GM12878 (cell line): ENCODE results near the gene RBBP5. TPM values are rescaled to one million over a fixed set of nuclear protein-coding genes. Genes with fewer than 3 reads are reported as not detected.

Experiments
- CEBPB ChIP-seq, 2 experiments: fragments of 150-350 bp in 1 of 2; IDR thresholded peaks; 2 replicates each; pipeline ENCODE4 v1.6.1; 2012 to 2014; ENCODE audit warnings: low read depth in 2 of 2, low read length in 2 of 2, borderline replicate concordance in 1 of 2, inconsistent platforms in 1 of 2
- CHD1 ChIP-seq: IDR thresholded peaks from 2 replicates; pipeline ENCODE4 v1.6.1; 2012; ENCODE audit warnings: low read depth, low read length, improper control_type of control experiment
- CREM ChIP-seq: IDR thresholded peaks from 2 replicates; pipeline ENCODE4 v1.6.1; 2014; ENCODE audit warnings: antibody characterized with exemption, low read depth
- DPF2 ChIP-seq: fragments of 450-650 bp; IDR thresholded peaks from 2 replicates; pipeline ENCODE4 v1.6.1; 2017; ENCODE audit warnings: mild to moderate bottlenecking
- EP300 ChIP-seq, 2 experiments: fragments of 150-350 bp in 1 of 2; IDR thresholded peaks; 2 replicates each; pipeline ENCODE4 v1.6.1; 2011 to 2012; ENCODE audit warnings: low read depth in 2 of 2, low read length in 2 of 2, borderline replicate concordance in 1 of 2, improper control_type of control experiment in 1 of 2, inconsistent platforms in 1 of 2; ENCODE audit not compliant: control insufficient read depth in 1 of 2
- EZH2 ChIP-seq: IDR thresholded peaks from 2 replicates; pipeline ENCODE4 v1.6.1; 2012; ENCODE audit warnings: low read depth, mild to moderate bottlenecking, control low read depth, inconsistent platforms, low read length, borderline replicate concordance; ENCODE audit not compliant: control insufficient read depth
- IRF5 ChIP-seq: fragments of 450-650 bp; IDR thresholded peaks from 2 replicates; pipeline ENCODE4 v1.6.1; 2017; ENCODE audit warnings: borderline replicate concordance
- MTA3 ChIP-seq: IDR thresholded peaks from 2 replicates; pipeline ENCODE4 v1.6.1; 2012; ENCODE audit warnings: low read length, inconsistent platforms, borderline replicate concordance
- NR2C1 ChIP-seq: fragments of 450-650 bp; IDR thresholded peaks from 2 replicates; pipeline ENCODE4 v1.6.1; 2017; ENCODE audit warnings: antibody characterized with exemption, mild to moderate bottlenecking, moderate library complexity
- RELA ChIP-seq: fragments of 450-650 bp; IDR thresholded peaks from 2 replicates; pipeline ENCODE4 v1.8.0; 2014; ENCODE audit warnings: borderline replicate concordance; ENCODE audit not compliant: partially characterized antibody
- SPI1 ChIP-seq: IDR thresholded peaks from 2 replicates; pipeline ENCODE4 v1.6.1; 2011; ENCODE audit warnings: low read depth, mild to moderate bottlenecking, low read length, moderate library complexity, borderline replicate concordance; ENCODE audit not compliant: insufficient read depth
- SREBF1 ChIP-seq: IDR thresholded peaks from 2 replicates; pipeline ENCODE4 v1.6.1; 2012; ENCODE audit warnings: mild to moderate bottlenecking, low read length
- SUPT20H ChIP-seq: IDR thresholded peaks from 2 replicates; pipeline ENCODE4 v1.6.1; 2011; ENCODE audit warnings: low read depth, mild to moderate bottlenecking, low read length, moderate library complexity, borderline replicate concordance; ENCODE audit not compliant: control insufficient read depth
- TBL1XR1 ChIP-seq: IDR thresholded peaks from 2 replicates; pipeline ENCODE4 v1.6.1; 2012; ENCODE audit warnings: low read depth, low read length, improper control_type of control experiment
- ZNF24 ChIP-seq: fragments of 450-650 bp; IDR thresholded peaks from 2 replicates; pipeline ENCODE4 v1.6.1; 2017; ENCODE audit warnings: antibody characterized with exemption, mild to moderate bottlenecking
- polyA plus RNA-seq, 11 experiments: library from polyadenylated mRNA; depleted of rRNA in 4 of 11; unstranded in 6 of 11; stranded (reverse) in 5 of 11; fragments of >200 nt; fragmentation: Nextera tagmentation in 4 of 11; fragmentation: Illumina TruSeq in 1 of 11; extraction: Ambion mirVana in 4 of 11; extraction: Trizol in 1 of 11; gene quantifications; 1 replicate in 1 of 11; 2 replicates in 10 of 11; pipeline versions ENCODE4 v1.2.1 to v1.2.3, GENCODE V29; 2011 to 2016; ENCODE audit warnings: inconsistent platforms in 2 of 11, missing spikeins in 2 of 11, low read depth in 1 of 11
- total RNA-seq, 4 experiments: library from RNA; depleted of rRNA in 3 of 4; stranded (reverse); fragments of >200 nt in 3 of 4; fragmentation: Illumina TruSeq in 1 of 4; extraction: Trizol in 1 of 4; gene quantifications; 2 replicates each; pipeline versions ENCODE4 v1.2.1 to v1.2.3, GENCODE V29; 2013 to 2021
- TF ChIP-seq, protein P1 (sequence below): fragments of 450-650 bp; IDR thresholded peaks from 2 replicates; pipeline ENCODE4 v1.6.1; 2016; ENCODE audit warnings: mild to moderate bottlenecking
- TF ChIP-seq, protein P2 (sequence below): fragments of 450-650 bp; IDR thresholded peaks from 2 replicates; pipeline ENCODE4 v1.6.1; 2017; ENCODE audit warnings: mild to moderate bottlenecking, moderate library complexity
- TF ChIP-seq, protein P3 (sequence below): fragments of 450-650 bp; IDR thresholded peaks from 2 replicates; pipeline ENCODE4 v1.6.1; 2018; ENCODE audit warnings: mild to moderate bottlenecking, low read depth, moderate library complexity; ENCODE audit not compliant: partially characterized antibody

RBBP5 gene
- total and polyA plus RNA-seq, 10 of the 15 experiments (the other 5 are each of a cell fraction or from before 2014, with no cell fraction given), result 10.0 to 20.6 (median 14.8) TPM

DNA sequence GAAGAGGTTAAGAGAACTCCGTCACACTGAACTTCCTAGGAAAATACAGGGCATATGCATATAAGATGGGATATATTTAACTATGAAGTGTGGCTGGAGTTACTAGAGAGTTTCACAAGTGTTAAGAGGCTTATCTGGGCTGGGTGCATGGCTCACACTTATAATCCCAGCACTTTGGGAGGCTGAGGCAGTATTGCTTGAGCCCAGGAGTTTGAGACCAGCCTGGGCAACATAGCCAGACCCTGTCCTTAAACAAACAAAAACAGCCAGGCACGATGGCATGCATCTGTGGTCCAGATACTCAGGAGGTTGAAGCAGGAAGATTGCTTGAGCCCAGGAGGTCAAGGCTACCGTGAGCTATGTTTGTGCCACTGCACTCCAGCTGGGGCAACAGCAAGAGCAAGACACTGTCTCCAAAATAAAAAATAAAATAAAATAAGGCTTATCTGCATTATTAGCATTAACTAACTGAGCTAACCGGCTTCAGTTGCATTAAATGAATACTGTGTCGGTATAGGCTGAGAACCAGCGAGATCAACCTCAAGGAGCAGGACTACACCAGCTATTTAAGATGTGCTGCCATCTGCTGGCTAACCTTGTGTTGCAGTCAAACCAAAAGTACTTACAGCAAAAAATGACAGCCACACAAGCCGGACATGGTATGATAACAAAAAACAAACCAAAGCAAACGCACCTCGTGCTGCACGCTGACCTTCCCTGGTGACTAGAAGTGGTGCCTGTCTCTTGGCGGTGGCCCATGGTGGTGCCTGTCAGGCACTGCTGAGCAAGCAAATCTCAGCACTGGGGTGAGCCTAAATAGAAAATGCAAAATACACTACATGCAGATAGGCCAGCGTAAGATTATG lies 19.7 kb upstream of the RBBP5 start (continued):
- TF ChIP-seq CEBPB (IDR thresholded peaks at IDR 0.05; ENCODE audit: borderline replicate concordance in 1 of 2, low read depth in 2 of 2, low read length in 2 of 2), result no peak
- no peak for TF ChIP-seq CHD1
- no peak for TF ChIP-seq IRF5
- no peak for TF ChIP-seq EZH2
- TF ChIP-seq SPI1, result no peak
- no peak for TF ChIP-seq EP300 (IDR thresholded peaks at IDR 0.05; ENCODE audit: borderline replicate concordance in 1 of 2, control insufficient read depth in 1 of 2, low read depth in 2 of 2, low read length in 2 of 2)
- TF ChIP-seq SREBF1, result no peak
- no peak for TF ChIP-seq TBL1XR1
- TF ChIP-seq DPF2, result no peak
- TF ChIP-seq NR2C1, result no peak
- TF ChIP-seq, protein P1, sequence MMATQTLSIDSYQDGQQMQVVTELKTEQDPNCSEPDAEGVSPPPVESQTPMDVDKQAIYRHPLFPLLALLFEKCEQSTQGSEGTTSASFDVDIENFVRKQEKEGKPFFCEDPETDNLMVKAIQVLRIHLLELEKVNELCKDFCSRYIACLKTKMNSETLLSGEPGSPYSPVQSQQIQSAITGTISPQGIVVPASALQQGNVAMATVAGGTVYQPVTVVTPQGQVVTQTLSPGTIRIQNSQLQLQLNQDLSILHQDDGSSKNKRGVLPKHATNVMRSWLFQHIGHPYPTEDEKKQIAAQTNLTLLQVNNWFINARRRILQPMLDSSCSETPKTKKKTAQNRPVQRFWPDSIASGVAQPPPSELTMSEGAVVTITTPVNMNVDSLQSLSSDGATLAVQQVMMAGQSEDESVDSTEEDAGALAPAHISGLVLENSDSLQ, result peak; percentile 31; the same call in 1 of the 2 replicates
- TF ChIP-seq, protein P2, sequence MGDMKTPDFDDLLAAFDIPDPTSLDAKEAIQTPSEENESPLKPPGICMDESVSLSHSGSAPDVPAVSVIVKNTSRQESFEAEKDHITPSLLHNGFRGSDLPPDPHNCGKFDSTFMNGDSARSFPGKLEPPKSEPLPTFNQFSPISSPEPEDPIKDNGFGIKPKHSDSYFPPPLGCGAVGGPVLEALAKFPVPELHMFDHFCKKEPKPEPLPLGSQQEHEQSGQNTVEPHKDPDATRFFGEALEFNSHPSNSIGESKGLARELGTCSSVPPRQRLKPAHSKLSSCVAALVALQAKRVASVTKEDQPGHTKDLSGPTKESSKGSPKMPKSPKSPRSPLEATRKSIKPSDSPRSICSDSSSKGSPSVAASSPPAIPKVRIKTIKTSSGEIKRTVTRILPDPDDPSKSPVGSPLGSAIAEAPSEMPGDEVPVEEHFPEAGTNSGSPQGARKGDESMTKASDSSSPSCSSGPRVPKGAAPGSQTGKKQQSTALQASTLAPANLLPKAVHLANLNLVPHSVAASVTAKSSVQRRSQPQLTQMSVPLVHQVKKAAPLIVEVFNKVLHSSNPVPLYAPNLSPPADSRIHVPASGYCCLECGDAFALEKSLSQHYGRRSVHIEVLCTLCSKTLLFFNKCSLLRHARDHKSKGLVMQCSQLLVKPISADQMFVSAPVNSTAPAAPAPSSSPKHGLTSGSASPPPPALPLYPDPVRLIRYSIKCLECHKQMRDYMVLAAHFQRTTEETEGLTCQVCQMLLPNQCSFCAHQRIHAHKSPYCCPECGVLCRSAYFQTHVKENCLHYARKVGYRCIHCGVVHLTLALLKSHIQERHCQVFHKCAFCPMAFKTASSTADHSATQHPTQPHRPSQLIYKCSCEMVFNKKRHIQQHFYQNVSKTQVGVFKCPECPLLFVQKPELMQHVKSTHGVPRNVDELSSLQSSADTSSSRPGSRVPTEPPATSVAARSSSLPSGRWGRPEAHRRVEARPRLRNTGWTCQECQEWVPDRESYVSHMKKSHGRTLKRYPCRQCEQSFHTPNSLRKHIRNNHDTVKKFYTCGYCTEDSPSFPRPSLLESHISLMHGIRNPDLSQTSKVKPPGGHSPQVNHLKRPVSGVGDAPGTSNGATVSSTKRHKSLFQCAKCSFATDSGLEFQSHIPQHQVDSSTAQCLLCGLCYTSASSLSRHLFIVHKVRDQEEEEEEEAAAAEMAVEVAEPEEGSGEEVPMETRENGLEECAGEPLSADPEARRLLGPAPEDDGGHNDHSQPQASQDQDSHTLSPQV, result no peak
- TF ChIP-seq ZNF24, result no peak
- TF ChIP-seq SUPT20H, result no peak
- no peak for TF ChIP-seq CREM
- TF ChIP-seq MTA3, result no peak
- TF ChIP-seq, protein P3, sequence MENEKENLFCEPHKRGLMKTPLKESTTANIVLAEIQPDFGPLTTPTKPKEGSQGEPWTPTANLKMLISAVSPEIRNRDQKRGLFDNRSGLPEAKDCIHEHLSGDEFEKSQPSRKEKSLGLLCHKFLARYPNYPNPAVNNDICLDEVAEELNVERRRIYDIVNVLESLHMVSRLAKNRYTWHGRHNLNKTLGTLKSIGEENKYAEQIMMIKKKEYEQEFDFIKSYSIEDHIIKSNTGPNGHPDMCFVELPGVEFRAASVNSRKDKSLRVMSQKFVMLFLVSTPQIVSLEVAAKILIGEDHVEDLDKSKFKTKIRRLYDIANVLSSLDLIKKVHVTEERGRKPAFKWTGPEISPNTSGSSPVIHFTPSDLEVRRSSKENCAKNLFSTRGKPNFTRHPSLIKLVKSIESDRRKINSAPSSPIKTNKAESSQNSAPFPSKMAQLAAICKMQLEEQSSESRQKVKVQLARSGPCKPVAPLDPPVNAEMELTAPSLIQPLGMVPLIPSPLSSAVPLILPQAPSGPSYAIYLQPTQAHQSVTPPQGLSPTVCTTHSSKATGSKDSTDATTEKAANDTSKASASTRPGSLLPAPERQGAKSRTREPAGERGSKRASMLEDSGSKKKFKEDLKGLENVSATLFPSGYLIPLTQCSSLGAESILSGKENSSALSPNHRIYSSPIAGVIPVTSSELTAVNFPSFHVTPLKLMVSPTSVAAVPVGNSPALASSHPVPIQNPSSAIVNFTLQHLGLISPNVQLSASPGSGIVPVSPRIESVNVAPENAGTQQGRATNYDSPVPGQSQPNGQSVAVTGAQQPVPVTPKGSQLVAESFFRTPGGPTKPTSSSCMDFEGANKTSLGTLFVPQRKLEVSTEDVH, result no peak
- peak; percentile 36 for TF ChIP-seq RELA
